Choroid plexus epithelial cell (primary cell): Measurements from ENCODE around the gene GRK3.
"Not testable (repeated sequence)": the region's sequence is repeated elsewhere in the genome, so short reads cannot be mapped to it uniquely, and the experiment has no call there.

ENCODE experiments used
- DNase-seq: peaks from one replicate; pipeline ENCODE4 v3.0.0-alpha.2; 2010; ENCODE audit warnings: low read depth
- H3K4me3 ChIP-seq: 2 replicates; pipeline ENCODE4 v1.5.1; 2011; ENCODE audit warnings: low read depth, mild to moderate bottlenecking, control low read depth, low read length, moderate library complexity
- TF ChIP-seq, protein P1 (sequence below): conservative IDR thresholded peaks from 2 replicates; pipeline ENCODE4 v1.5.1; 2011; ENCODE audit warnings: low read depth, mild to moderate bottlenecking, control low read depth, inconsistent platforms, low read length, moderate library complexity

Gene GRK3

DNA sequence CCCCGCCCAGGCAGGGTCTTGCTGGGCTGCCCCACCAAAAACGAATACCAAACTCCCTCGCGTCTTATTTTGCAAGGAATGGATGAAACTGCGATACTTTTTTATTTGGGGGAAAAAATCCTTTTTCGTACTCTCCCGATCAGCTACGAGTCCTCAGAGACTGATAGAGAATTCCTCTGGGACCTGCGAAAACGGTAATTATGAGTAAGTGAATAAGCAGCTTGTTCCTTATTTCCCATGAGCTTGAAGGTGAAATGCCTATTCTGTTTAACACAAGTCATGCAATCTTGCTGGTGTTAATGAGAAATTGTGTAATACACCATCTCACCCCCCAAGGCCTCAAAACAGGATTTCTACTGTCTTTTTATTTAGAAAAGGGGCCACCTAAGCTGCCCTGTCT lies 5.5 kb downstream of the GRK3 start:
- TF ChIP-seq, protein P1, sequence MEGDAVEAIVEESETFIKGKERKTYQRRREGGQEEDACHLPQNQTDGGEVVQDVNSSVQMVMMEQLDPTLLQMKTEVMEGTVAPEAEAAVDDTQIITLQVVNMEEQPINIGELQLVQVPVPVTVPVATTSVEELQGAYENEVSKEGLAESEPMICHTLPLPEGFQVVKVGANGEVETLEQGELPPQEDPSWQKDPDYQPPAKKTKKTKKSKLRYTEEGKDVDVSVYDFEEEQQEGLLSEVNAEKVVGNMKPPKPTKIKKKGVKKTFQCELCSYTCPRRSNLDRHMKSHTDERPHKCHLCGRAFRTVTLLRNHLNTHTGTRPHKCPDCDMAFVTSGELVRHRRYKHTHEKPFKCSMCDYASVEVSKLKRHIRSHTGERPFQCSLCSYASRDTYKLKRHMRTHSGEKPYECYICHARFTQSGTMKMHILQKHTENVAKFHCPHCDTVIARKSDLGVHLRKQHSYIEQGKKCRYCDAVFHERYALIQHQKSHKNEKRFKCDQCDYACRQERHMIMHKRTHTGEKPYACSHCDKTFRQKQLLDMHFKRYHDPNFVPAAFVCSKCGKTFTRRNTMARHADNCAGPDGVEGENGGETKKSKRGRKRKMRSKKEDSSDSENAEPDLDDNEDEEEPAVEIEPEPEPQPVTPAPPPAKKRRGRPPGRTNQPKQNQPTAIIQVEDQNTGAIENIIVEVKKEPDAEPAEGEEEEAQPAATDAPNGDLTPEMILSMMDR: no peak
- no peak for DNase-seq

DNA sequence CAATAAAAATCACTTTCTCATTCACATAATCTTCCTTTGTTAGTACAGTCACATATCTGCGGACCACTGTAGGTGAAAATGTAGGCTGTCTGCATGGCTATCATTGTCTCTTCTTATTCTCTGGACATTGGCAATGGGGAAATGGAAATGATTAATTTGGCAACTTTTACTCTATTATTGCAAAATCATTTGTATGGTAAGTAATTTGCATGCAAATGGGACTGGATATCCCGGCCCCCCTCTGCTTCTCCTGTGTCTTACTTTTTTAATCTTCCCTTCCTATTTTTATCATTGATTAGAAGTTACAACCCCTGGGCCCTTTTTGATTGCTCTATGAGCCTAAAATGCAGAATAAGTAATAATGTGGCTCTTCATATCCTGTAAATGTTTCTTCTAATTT lies 6.0 kb downstream of the GRK3 start:
- DNase-seq: no peak
- TF ChIP-seq, protein P1: no peak
- no peak overlapping the region for H3K4me3 ChIP-seq

More for the DNA sequence above, 5.5 kb downstream of the GRK3 start:
- H3K4me3 ChIP-seq: no peak overlapping the region

DNA sequence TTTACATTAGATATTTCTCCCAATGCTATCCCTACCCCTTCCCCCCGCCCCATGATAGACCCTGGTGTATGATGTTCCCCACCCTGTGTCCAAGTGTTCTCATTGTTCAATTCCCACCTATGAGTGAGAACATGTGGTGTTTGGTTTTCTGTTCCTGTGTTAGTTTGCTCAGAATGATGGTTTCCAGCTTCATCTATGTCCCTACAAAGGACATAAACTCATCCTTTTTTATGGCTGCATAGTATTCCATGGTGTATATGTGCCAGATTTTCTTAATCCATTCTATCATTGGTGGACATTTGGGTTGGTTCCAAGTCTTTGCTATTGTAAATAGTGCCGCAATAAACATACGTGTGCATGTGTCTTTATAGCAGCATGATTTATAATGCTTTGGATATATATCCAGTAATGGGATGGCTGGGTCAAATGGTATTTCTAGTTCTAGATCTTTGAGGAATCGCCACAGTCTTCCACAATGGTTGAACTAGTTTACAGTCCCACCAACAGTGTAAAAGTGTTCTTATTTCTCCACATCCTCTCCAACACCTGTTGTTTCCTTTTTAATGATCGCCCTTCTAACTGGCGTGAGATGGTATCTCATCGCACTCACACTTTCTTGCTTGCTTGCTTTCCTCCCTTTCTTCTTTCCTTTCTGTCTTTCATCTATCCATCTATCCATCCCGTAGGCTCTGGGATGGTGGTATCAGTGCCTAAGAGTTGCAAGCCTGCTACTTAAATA lies 7.7 kb downstream of the GRK3 start:
- H3K4me3 ChIP-seq, DNase-seq: not testable (repeated sequence)

DNA sequence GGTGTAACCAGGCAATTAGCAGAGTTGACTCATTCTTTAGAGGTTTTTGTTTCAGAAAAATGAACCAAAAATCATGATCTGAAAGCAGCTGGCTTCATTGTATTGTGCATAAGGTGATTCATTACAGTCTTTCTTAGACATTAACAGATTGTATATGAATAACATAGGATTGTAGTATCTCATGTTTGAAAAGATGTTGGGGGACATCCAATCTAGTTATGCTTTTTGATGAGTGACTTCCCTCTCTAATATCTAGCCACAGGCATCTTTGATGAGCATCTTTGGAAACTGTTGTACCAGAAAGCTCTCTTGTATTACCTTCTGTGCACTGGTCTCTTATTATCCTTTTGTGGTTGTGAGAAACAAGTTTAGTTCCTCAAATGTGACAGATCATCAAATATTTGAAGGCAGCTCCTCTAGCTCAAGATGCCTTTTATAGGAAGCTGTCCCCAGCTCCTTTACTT lies 8.3 kb downstream of the GRK3 start:
- DNase-seq: no peak
- TF ChIP-seq, protein P1: no peak
- H3K4me3 ChIP-seq: no peak overlapping the region

DNA sequence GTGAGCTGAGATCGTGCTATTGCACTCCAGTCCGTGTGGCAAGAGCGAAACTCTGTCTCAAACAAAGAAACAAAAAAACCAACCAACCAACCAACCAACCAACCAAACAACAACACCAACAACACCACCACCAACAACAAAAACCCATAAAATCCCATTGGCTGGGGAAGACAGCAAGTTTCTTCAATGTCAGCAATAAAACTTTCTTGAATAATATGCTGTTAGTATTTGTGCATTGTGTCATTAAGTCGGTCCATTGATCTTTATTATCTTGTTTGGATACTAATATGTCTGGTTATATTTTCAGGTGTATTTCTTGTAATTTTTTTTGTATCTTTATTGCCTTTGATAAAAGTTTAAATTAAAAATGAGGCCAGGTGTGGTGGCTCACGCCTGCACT lies 9.4 kb downstream of the GRK3 start:
- no peak overlapping the region for H3K4me3 ChIP-seq
- TF ChIP-seq, protein P1: no peak
- no peak for DNase-seq

DNA sequence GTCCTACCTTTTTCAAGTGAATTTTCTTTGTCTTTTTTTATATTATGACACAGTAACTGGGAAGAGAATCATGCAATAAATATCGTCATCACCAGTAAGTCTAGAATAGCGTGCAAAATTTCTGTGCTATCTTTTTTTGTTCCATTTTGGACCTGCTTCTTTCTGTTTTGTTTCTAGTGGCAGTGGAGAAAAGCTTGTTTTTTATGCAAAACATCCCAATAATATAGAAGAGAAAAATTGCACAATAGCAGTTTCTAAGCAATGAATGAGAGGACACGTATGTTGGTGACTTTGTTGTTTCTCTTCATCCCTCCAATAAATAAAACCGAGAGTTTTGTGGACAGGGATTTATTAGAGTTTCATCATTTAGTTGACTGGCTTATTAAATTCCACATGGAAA lies 10.3 kb downstream of the GRK3 start:
- TF ChIP-seq, protein P1: no peak
- DNase-seq: no peak
- H3K4me3 ChIP-seq: no peak overlapping the region

DNA sequence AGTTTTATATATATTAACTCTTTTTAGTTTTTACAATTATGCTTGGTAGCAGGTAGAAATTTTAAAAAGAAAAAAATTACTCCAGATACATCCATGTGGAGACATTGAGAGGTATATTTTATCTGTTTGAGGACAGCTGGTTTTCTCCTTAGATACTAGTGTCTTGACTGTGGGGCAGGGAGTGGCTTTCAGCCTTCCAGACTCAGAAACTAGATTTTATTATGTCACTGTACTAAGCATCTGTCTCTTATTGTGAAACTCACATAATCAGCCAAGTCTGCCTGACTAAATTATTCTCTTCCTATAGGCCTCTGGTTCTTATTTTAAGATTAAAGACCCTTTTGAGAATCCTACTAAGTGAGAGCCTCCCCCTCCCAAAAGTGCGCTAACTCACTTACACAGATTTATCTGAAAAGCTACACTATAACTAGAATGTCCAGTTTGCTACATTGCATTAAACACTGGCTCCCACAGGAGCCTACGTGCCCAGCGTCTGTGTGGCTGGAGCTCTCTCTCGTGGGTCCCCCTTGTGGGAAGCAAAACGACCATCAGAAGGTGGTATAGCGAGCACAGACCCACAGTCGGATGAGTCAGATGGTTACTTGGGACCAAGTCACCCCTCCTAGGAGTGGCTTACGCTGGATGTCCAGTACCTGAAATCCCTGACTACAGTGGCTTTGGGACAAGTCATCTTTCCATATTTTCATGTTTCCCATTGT lies 11.4 kb downstream of the GRK3 start:
- H3K4me3 ChIP-seq, DNase-seq: not testable (repeated sequence)

DNA sequence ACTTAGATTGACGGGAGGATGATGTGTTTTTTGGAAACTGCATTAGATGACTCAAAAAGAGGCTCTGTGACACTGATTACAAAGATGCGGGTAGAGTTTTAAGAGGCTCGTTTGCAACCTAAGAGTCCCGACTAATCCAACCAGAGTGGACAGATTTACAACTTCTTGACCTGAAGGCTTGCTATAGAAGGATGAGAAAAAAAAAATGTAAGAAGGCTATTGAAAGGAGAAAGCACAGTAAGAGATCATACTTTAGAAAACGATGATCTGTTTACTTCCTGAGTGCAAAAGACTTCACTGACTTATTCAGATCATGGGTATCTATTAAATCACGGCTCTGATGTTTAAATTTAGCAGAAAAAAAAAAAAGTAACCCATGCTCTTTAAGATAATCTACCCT lies 17.0 kb downstream of the GRK3 start:
- not testable (repeated sequence) for DNase-seq, H3K4me3 ChIP-seq
